Activated T-cell treated with anti-CD3 and anti-CD28 coated beads, Interleukin-2, amount 50 U/mL, for 24 hours (primary cell): Measurements from ENCODE around the gene ZNF398.

ENCODE experiments used
- DNase-seq: peaks from one replicate; pipeline ENCODE4 v3.0.0-alpha.2; 2020
- H3K27ac Mint-ChIP-seq: 2 replicates; pipeline ENCODE4 v1.8.0; 2020; ENCODE audit warnings: mild to moderate bottlenecking, mixed read lengths
- H3K27me3 Mint-ChIP-seq: 2 replicates; pipeline ENCODE4 v1.8.0; 2020; ENCODE audit warnings: mixed read lengths
- H3K36me3 Mint-ChIP-seq: 2 replicates; pipeline ENCODE4 v1.8.0; 2020; ENCODE audit warnings: low read depth, mixed read lengths
- H3K4me1 Mint-ChIP-seq: 2 replicates; pipeline ENCODE4 v1.8.0; 2020; ENCODE audit warnings: low read depth, mixed read lengths
- H3K4me3 Mint-ChIP-seq: 2 replicates; pipeline ENCODE4 v1.8.0; 2020; ENCODE audit warnings: mild to moderate bottlenecking, moderate library complexity, mixed read lengths
- H3K9me3 Mint-ChIP-seq: 2 replicates; pipeline ENCODE4 v1.8.0; 2020; ENCODE audit warnings: mixed read lengths

ZNF398 gene

GRCh38 chr7:149172534-149172920 lies 25.3 kb downstream of the ZNF398 start:
- Mint-ChIP-seq H3K36me3 (peaks cover 83% of the 10 kb centered on the region), H3K27me3 (no peaks in the 10 kb centered on the region), H3K4me3 (no peak overlapping the region), H3K27ac (peak overlapping the region; percentile 44), H3K4me1 (no peaks in the 10 kb centered on the region), H3K9me3 (no peaks in the 10 kb centered on the region)
- DNase-seq, result no peak

- H3K4me3 Mint-ChIP-seq, result no peak overlapping the region
- no peaks in the 10 kb centered on the region for H3K27me3 Mint-ChIP-seq
- H3K27ac Mint-ChIP-seq, result no peak overlapping the region
- H3K4me1 Mint-ChIP-seq, result no peaks in the 10 kb centered on the region
- DNase-seq, result no peak
- H3K9me3 Mint-ChIP-seq, result no peaks in the 10 kb centered on the region
- peaks cover 85% of the 10 kb centered on the region for H3K36me3 Mint-ChIP-seq
Observed at GRCh38 chr7:149175150-149175549, 27.9 kb downstream of the ZNF398 start.

GRCh38 chr7:149179241-149179640 lies 32.0 kb downstream of the ZNF398 start:
- Mint-ChIP-seq H3K27me3 (no peaks in the 10 kb centered on the region), H3K4me1 (no peaks in the 10 kb centered on the region), H3K36me3 (peaks cover 94% of the 10 kb centered on the region), H3K9me3 (no peaks in the 10 kb centered on the region), H3K4me3 (no peak overlapping the region), H3K27ac (peak overlapping the region; percentile 16)
- DNase-seq, result no peak

GRCh38 chr7:149180722-149181449 lies 33.6 kb downstream of the ZNF398 start:
- peaks cover 81% of the 10 kb centered on the region for H3K36me3 Mint-ChIP-seq
- no peak overlapping the region for H3K4me3 Mint-ChIP-seq
- H3K9me3 Mint-ChIP-seq, result no peaks in the 10 kb centered on the region
- no peaks in the 10 kb centered on the region for H3K4me1 Mint-ChIP-seq
- H3K27me3 Mint-ChIP-seq, result no peaks in the 10 kb centered on the region
- DNase-seq, result no peak
- H3K27ac Mint-ChIP-seq, result peak overlapping the region; percentile 41

- no peak overlapping the region for H3K4me3 Mint-ChIP-seq
- H3K9me3 Mint-ChIP-seq, result no peaks in the 10 kb centered on the region
- H3K27me3 Mint-ChIP-seq, result no peaks in the 10 kb centered on the region
- no peak for DNase-seq
- H3K27ac Mint-ChIP-seq, result peak overlapping the region; percentile 41
- peaks cover 76% of the 10 kb centered on the region for H3K36me3 Mint-ChIP-seq
- H3K4me1 Mint-ChIP-seq, result no peaks in the 10 kb centered on the region
Observed at GRCh38 chr7:149181450-149181790, 34.2 kb downstream of the ZNF398 start.

GRCh38 chr7:149184274-149184673 lies 37.0 kb downstream of the ZNF398 start:
- no peaks in the 10 kb centered on the region for H3K4me1 Mint-ChIP-seq
- no peak overlapping the region for H3K27ac Mint-ChIP-seq
- no peak for DNase-seq
- no peaks in the 10 kb centered on the region for H3K9me3 Mint-ChIP-seq
- no peaks in the 10 kb centered on the region for H3K27me3 Mint-ChIP-seq
- no peak overlapping the region for H3K4me3 Mint-ChIP-seq
- peaks cover 48% of the 10 kb centered on the region for H3K36me3 Mint-ChIP-seq

- Mint-ChIP-seq H3K27me3 (no peaks in the 10 kb centered on the region), H3K4me3 (no peak overlapping the region), H3K4me1 (peaks cover 10% of the 10 kb centered on the region), H3K9me3 (no peaks in the 10 kb centered on the region), H3K36me3 (peaks cover 10% of the 10 kb centered on the region), H3K27ac (no peak overlapping the region)
- DNase-seq, result no peak
Observed at GRCh38 chr7:149188213-149188612, 41.0 kb downstream of the ZNF398 start.

- Mint-ChIP-seq H3K27ac (no peak overlapping the region), H3K27me3 (no peaks in the 10 kb centered on the region), H3K36me3 (peaks cover 5% of the 10 kb centered on the region), H3K9me3 (no peaks in the 10 kb centered on the region), H3K4me3 (no peak overlapping the region), H3K4me1 (peaks cover 10% of the 10 kb centered on the region)
- no peak for DNase-seq
Observed at GRCh38 chr7:149188637-149189259, 41.5 kb downstream of the ZNF398 start.

GRCh38 chr7:149191851-149192250 lies 44.6 kb downstream of the ZNF398 start:
- peak overlapping the region; percentile 66 for H3K4me3 Mint-ChIP-seq
- H3K4me1 Mint-ChIP-seq, result peaks cover 16% of the 10 kb centered on the region
- DNase-seq, result no peak
- H3K9me3 Mint-ChIP-seq, result no peaks in the 10 kb centered on the region
- H3K27me3 Mint-ChIP-seq, result no peaks in the 10 kb centered on the region
- H3K36me3 Mint-ChIP-seq, result peaks cover 10% of the 10 kb centered on the region
- no peak overlapping the region for H3K27ac Mint-ChIP-seq

- peak overlapping the region; percentile 63 for H3K27ac Mint-ChIP-seq
- peak overlapping the region; percentile 87 for H3K4me3 Mint-ChIP-seq
- H3K4me1 Mint-ChIP-seq, result peaks cover 41% of the 10 kb centered on the region
- DNase-seq, result no peak
- H3K9me3 Mint-ChIP-seq, result no peaks in the 10 kb centered on the region
- peaks cover 39% of the 10 kb centered on the region for H3K36me3 Mint-ChIP-seq
- H3K27me3 Mint-ChIP-seq, result no peaks in the 10 kb centered on the region
Observed at GRCh38 chr7:149194799-149195179, 47.5 kb downstream of the ZNF398 start.

- H3K4me3 Mint-ChIP-seq, result peak within 1 kb of the TSS; percentile 92
- DNase-seq, result peak; percentile 86
- peaks cover 46% of the 10 kb centered on the region for H3K4me1 Mint-ChIP-seq
- peaks cover 45% of the 10 kb centered on the region for H3K36me3 Mint-ChIP-seq
- peak within 1 kb of the TSS; percentile 97 for H3K27ac Mint-ChIP-seq
- H3K27me3 Mint-ChIP-seq, result no peaks in the 10 kb centered on the region
- H3K9me3 Mint-ChIP-seq, result no peaks in the 10 kb centered on the region
Observed at GRCh38 chr7:149195180-149196150, 48.2 kb downstream of the ZNF398 start, which contains the start of gene ZNF282. Gene ZNF282 (plus strand): TSS chr7:149195546. CDS start chr7:149195590, 44 bp downstream.

- Mint-ChIP-seq H3K4me3 (peak overlapping the region; percentile 92), H3K27me3 (no peaks in the 10 kb centered on the region), H3K9me3 (no peaks in the 10 kb centered on the region), H3K4me1 (peaks cover 45% of the 10 kb centered on the region), H3K36me3 (peaks cover 52% of the 10 kb centered on the region), H3K27ac (peak overlapping the region; percentile 97)
- DNase-seq, result peak; percentile 57
Observed at GRCh38 chr7:149196151-149196704, 49.0 kb downstream of the ZNF398 start.

GRCh38 chr7:149196705-149197171 lies 49.5 kb downstream of the ZNF398 start:
- Mint-ChIP-seq H3K9me3 (no peaks in the 10 kb centered on the region), H3K4me3 (peak overlapping the region; percentile 92), H3K27ac (peak overlapping the region; percentile 97), H3K36me3 (peaks cover 58% of the 10 kb centered on the region), H3K27me3 (no peaks in the 10 kb centered on the region), H3K4me1 (peaks cover 43% of the 10 kb centered on the region)
- DNase-seq, result no peak

- DNase-seq, result no peak
- Mint-ChIP-seq H3K4me1 (peaks cover 47% of the 10 kb centered on the region), H3K36me3 (peaks cover 67% of the 10 kb centered on the region), H3K27me3 (no peaks in the 10 kb centered on the region), H3K9me3 (no peaks in the 10 kb centered on the region), H3K27ac (peak overlapping the region; percentile 97), H3K4me3 (peak overlapping the region; percentile 92)
Observed at GRCh38 chr7:149197675-149198074, 50.4 kb downstream of the ZNF398 start.
